ENCODE measurements around the gene ERI2. TPM values are rescaled to one million over a fixed set of nuclear protein-coding genes. Genes with fewer than 3 reads are reported as not detected.

Gene ERI2
- total and polyA plus RNA-seq, 2 of the 13 experiments (the other 11 are each of a cell fraction or from before 2014, with no cell fraction given), result 17.4 to 41.3 TPM

DNA sequence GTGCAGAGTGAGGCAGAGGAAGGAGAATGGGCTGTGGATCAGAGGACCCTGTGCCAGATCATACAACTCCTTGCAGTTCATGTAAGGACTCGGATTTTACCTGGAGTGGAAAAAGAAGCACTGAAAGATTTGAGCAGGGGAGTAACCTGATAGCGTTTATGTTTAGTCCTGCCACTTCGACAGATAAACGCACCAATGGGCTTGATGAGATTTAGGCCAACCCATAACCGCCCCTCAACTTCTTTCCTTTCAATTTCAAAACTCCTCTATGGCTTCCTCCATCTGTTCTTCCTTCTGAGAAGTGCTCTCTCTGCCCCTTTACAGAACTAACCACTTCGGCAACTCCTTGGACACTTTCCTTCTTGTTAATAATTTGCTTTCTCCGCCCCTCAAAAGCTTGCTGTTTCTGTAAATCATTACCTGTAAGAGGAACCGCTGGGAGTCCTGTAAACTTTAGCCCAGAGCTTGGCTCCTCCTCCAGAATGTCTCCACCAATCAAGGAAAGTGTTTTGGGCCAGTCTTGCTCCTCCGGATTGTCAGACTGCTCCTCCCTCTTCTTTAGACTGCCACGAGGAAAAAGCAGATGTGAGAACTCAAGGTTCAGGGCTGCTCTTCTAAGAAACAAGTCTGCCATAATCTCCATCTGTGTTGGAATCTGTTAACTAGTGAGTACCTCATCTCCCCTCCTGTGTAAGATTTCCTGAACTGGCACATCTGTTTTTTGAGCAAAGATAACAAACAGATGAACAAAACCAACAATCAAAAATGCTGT lies 42.6 kb downstream of the ERI2 start, which contains the start of gene ACSM3 (continued):
- TF ChIP-seq NPAS2 (CRISPR knock-in tag; IDR thresholded peaks at IDR 0.05; ENCODE audit: borderline replicate concordance) (no peak), ZMYM3 (CRISPR knock-in tag; IDR thresholded peaks at IDR 0.05) (no peak), TOE1 (CRISPR knock-in tag; IDR thresholded peaks at IDR 0.05) (no peak), KLF9 (CRISPR knock-in tag; IDR thresholded peaks at IDR 0.05; ENCODE audit: low read depth) (peak; percentile 48; the same call in 1 of the 2 replicates), TAF15 (IDR thresholded peaks at IDR 0.05; ENCODE audit: low read depth, low read length, poor library complexity, severe bottlenecking) (no peak), NR1H2 (CRISPR knock-in tag; IDR thresholded peaks at IDR 0.05; ENCODE audit: borderline replicate concordance, low read depth) (no peak), TCF12 (IDR thresholded peaks at IDR 0.05) (no peak), TCF12 (CRISPR knock-in tag; IDR thresholded peaks at IDR 0.05) (no peak), HNF4A (CRISPR knock-in tag; IDR thresholded peaks at IDR 0.05) (peak; percentile 23; the same call in 1 of the 2 replicates), DNMT3B (CRISPR knock-in tag; conservative IDR thresholded peaks at IDR 0.05) (0 out of 2 replicates have a peak, but pooled peaks have one; percentile 24), HMG20A (CRISPR knock-in tag; IDR thresholded peaks at IDR 0.05; ENCODE audit: borderline replicate concordance) (no peak), RXRA (CRISPR knock-in tag; IDR thresholded peaks at IDR 0.05) (no peak; the same call in 1 of the 2 replicates), ISL2 (CRISPR knock-in tag; IDR thresholded peaks at IDR 0.05) (no peak), PRMT3 (CRISPR knock-in tag; IDR thresholded peaks at IDR 0.05; ENCODE audit: borderline replicate concordance, low read depth) (no peak)
- TF ChIP-seq, protein P1, sequence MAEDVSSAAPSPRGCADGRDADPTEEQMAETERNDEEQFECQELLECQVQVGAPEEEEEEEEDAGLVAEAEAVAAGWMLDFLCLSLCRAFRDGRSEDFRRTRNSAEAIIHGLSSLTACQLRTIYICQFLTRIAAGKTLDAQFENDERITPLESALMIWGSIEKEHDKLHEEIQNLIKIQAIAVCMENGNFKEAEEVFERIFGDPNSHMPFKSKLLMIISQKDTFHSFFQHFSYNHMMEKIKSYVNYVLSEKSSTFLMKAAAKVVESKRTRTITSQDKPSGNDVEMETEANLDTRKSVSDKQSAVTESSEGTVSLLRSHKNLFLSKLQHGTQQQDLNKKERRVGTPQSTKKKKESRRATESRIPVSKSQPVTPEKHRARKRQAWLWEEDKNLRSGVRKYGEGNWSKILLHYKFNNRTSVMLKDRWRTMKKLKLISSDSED (CRISPR knock-in tag; IDR thresholded peaks at IDR 0.05), result no peak
- TF ChIP-seq, protein P2, sequence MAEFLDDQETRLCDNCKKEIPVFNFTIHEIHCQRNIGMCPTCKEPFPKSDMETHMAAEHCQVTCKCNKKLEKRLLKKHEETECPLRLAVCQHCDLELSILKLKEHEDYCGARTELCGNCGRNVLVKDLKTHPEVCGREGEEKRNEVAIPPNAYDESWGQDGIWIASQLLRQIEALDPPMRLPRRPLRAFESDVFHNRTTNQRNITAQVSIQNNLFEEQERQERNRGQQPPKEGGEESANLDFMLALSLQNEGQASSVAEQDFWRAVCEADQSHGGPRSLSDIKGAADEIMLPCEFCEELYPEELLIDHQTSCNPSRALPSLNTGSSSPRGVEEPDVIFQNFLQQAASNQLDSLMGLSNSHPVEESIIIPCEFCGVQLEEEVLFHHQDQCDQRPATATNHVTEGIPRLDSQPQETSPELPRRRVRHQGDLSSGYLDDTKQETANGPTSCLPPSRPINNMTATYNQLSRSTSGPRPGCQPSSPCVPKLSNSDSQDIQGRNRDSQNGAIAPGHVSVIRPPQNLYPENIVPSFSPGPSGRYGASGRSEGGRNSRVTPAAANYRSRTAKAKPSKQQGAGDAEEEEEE (CRISPR knock-in tag; IDR thresholded peaks at IDR 0.05; ENCODE audit: borderline replicate concordance), result no peak
- TF ChIP-seq, protein P3, sequence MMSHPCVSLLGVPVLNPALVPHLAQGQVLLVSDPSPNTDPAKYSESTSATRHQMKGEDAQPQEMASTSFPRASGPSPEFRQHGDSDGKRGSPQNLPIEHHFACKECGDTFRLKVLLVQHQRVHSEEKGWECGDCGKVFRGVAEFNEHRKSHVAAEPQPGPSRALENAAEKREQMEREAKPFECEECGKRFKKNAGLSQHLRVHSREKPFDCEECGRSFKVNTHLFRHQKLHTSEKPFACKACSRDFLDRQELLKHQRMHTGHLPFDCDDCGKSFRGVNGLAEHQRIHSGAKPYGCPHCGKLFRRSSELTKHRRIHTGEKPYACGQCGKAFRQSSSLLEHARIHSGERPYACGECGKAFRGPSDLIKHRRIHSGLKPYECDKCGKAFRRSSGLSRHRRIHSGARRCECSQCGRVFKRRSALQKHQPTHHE (CRISPR knock-in tag; IDR thresholded peaks at IDR 0.05; ENCODE audit: borderline replicate concordance), result no peak
- TF ChIP-seq, protein P4, sequence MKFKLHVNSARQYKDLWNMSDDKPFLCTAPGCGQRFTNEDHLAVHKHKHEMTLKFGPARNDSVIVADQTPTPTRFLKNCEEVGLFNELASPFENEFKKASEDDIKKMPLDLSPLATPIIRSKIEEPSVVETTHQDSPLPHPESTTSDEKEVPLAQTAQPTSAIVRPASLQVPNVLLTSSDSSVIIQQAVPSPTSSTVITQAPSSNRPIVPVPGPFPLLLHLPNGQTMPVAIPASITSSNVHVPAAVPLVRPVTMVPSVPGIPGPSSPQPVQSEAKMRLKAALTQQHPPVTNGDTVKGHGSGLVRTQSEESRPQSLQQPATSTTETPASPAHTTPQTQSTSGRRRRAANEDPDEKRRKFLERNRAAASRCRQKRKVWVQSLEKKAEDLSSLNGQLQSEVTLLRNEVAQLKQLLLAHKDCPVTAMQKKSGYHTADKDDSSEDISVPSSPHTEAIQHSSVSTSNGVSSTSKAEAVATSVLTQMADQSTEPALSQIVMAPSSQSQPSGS (CRISPR knock-in tag; IDR thresholded peaks at IDR 0.05), result 0 out of 2 replicates have a peak, but pooled peaks have one; percentile 11
- TF ChIP-seq, protein P5, sequence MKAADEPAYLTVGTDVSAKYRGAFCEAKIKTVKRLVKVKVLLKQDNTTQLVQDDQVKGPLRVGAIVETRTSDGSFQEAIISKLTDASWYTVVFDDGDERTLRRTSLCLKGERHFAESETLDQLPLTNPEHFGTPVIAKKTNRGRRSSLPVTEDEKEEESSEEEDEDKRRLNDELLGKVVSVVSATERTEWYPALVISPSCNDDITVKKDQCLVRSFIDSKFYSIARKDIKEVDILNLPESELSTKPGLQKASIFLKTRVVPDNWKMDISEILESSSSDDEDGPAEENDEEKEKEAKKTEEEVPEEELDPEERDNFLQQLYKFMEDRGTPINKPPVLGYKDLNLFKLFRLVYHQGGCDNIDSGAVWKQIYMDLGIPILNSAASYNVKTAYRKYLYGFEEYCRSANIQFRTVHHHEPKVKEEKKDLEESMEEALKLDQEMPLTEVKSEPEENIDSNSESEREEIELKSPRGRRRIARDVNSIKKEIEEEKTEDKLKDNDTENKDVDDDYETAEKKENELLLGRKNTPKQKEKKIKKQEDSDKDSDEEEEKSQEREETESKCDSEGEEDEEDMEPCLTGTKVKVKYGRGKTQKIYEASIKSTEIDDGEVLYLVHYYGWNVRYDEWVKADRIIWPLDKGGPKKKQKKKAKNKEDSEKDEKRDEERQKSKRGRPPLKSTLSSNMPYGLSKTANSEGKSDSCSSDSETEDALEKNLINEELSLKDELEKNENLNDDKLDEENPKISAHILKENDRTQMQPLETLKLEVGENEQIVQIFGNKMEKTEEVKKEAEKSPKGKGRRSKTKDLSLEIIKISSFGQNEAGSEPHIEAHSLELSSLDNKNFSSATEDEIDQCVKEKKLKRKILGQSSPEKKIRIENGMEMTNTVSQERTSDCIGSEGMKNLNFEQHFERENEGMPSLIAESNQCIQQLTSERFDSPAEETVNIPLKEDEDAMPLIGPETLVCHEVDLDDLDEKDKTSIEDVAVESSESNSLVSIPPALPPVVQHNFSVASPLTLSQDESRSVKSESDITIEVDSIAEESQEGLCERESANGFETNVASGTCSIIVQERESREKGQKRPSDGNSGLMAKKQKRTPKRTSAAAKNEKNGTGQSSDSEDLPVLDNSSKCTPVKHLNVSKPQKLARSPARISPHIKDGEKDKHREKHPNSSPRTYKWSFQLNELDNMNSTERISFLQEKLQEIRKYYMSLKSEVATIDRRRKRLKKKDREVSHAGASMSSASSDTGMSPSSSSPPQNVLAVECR (CRISPR knock-in tag; IDR thresholded peaks at IDR 0.05; ENCODE audit: borderline replicate concordance), result peak; percentile 61; the same call in 1 of the 2 replicates

All from HepG2 (cell line).